Endothelial cell of hepatic sinusoid (primary cell): ENCODE data around the gene DENND11.
"Not testable (repeated sequence)": the region's sequence is repeated elsewhere in the genome, so short reads cannot be mapped to it uniquely, and the experiment has no call there.

Experiments used
- in situ Hi-C: cut with HindIII; loops from 2 replicates; pipeline ENCODE4 v1.10.0; 2017; ENCODE audit warnings: low sequenced_read_pairs

Gene DENND11

DNA sequence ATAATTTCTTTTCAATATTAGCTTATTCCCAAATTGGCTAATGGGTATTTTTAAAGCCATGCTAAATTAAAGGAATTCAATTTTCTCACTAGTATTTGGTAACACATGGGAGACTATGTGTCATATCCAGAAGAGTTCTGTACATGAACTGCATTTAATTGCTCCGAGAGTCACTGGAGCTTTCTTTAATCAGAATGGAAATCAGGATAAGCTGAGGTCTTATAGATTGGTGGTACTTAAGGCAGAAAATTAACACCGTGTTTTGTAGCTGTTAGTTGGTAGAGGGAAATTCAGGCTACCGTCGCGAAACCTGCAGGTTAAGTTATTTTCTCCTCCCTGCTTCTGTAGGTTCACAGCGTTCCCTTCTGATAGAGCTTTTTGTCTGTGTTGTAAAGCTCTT is 6.4 kb upstream of the DENND11 start, which contains the start of gene WEE2:
Gene WEE2 (plus strand): TSS at position 3 of the 400 bp plus-strand sequence. CDS start 406 bp downstream, outside the sequence.
- in situ Hi-C loops, result no loop called here

DNA sequence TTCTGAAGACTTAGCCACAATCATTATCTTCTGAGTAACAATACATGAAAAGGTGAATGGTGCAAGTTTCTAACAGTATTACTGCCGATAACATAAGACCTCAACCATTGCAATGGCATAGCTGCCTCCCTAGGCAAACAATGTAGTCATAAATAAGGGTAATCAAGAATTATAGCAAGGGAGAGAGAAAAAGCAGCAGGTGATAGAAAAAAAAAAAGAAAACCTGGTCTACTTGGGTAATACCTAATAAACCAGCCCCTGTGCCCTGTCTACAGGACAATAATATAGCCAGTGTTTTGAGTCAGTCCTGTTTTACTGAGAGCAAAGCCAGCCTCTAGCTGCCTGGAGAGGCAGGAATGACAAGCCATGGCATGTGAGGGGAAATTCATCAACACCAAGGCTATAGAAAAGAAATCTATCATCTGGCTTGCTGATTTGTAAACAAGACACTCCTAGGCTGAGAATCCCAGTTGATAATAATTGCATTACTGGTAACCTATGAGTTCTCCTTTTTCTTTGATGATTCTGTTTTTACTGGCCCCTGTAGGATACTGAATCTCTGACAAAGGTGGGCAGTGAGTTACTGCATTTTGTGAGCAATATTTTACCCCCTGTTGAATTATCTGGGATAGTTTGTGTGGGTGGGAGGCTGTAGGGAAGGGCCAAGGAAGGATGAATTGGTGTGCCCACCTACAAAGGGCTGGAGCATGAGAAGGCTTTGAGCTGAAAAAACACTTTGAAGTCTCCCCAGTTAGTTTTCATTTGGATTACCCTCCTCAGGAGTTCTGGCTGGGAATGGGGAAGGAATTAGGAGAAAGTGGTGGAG is 4.5 kb upstream of the DENND11 start:
- in situ Hi-C loops, result no loop called here

DNA sequence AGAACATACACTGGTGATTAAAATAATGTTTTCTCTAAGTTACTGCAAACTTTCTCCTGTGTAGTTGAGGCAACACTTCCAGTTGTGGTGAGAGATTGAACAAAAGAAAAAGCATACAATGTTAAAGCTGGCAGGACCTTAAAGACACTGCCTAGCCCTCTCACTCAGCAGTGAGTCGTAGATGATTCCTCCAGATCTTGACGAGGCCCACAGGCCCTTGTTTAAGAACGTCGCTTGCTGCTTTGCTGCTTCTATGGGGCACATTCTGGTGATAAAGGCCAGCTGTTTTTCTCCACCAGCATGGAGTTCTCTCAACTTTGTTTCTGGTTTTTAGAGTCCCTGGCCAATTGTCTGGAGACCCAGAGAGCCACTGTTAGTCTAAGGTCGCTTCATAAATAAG is 2.8 kb upstream of the DENND11 start:
- in situ Hi-C loops, result no loop called here

- in situ Hi-C loops, result no loop called here
Measured at GRCh38 chr7:141704112-141704511, 2.1 kb upstream of the DENND11 start.

DNA sequence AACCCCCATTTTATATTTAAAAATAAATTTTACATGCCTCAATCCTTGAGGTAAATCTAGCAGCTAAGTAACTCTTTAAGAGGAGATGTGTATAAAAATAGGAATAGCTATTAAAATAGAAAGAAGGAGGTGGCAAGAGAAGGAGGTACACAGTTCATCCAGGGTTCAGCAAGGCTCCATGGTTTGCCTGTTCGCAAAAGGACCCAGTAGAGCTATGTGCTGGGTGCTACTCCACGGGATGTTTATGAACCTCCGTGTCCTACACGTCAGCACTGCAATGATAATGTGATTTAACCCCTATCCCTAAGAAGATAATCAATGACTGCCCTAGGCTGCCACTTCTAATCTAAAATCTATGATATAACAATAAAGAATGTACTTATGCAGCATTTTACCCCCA is 926 bp upstream of the DENND11 start:
- in situ Hi-C loops, result no loop called here

DNA sequence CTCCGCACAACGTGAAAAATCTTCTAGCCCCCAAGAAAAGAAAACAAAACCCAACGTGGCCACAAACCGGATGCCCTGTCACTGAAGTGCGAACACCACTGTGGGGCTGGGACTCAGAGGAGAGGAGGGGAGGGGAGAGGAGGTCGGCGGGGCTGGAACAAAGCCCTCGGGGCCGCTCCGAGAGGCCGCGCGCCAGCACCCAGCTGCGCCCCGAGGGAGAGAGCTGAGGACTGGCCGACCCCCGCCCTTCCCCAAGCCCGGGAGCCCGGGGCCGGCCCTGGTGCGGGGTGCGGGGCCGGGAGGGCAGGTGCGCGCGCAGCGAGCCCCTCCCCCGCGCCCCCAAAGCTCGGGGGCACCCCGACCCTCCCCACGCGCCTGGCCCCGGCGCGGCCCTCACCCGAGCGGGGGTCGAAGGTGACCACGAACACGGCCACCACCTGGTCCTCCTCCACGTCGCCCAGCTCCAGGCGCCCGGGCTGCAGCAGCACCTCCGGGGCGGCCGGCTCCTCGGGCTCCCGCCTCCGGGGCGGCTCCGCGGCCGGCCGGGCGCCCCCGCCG is 398 bp downstream of the DENND11 start:
- in situ Hi-C loops, result no loop called here

GRCh38 chr7:141700848-141701371 is 1.1 kb downstream of the DENND11 start:
- in situ Hi-C loops, result no loop called here

- in situ Hi-C loops, result no loop called here
Measured at GRCh38 chr7:141700296-141700847, 1.6 kb downstream of the DENND11 start.

GRCh38 chr7:141699860-141700259 is 2.1 kb downstream of the DENND11 start:
- in situ Hi-C loops, result no loop called here

DNA sequence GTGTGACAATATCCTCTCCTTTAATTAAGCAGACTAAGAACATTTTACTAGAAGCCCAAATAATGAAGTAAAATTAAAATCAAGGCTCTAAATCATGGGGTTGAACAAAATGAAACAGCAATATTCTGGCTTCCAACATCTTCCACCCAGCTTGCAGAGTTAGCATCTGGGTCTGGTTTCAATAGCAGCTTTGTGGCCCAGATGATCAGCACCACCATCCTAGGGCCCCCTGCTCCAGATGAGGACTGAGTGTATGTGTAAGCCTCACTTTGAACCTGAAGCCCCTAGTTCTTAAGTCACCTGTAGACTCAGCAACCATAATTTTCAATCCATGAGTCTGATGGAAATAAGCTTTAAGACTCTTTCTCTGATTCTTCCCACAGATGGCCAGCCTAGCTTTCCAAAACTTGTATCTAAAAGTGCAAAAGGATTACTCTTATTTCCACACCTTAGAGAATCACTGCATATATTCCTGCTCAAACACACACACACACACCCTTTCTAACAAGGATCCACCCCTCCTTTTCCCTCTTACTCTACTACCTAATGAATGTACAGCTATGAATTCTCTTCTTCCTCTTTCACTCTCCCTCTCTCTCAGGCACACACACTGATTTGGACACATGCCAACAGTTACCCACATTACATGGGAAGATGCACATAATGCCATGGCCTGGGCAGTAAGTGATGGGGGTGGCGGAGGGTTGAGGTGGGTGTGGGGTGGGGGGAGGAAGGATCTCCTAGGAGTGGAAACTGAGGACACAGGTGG is 3.5 kb downstream of the DENND11 start:
- in situ Hi-C loops, result no loop called here

- in situ Hi-C loops, result no loop called here
Measured at GRCh38 chr7:141697211-141697871, 4.6 kb downstream of the DENND11 start.

GRCh38 chr7:141696348-141696747 is 5.6 kb downstream of the DENND11 start:
- in situ Hi-C loops, result no loop called here

- in situ Hi-C loops, result no loop called here
Measured at GRCh38 chr7:141695803-141696289, 6.1 kb downstream of the DENND11 start.

GRCh38 chr7:141693082-141693481 is 8.9 kb downstream of the DENND11 start:
- in situ Hi-C loops, result no loop called here

DNA sequence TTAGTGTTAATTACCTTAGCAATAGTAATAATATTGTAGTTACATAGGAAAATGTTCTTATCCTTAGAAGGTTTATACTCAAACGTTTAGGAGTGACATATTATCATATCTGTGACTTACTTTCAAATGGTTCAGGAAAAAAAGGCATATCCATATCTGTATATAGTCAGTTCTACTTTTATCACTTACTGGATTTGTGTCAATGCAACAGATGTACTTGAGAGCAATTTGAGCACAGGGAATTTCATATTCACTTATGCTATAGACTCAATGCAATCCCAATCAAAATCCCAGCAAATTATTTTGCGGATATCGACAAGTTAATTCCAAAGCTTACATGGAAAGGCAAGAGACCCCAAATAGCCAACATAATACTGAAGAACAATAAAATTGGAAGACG is 10.0 kb downstream of the DENND11 start:
- in situ Hi-C loops, result no loop called here

DNA sequence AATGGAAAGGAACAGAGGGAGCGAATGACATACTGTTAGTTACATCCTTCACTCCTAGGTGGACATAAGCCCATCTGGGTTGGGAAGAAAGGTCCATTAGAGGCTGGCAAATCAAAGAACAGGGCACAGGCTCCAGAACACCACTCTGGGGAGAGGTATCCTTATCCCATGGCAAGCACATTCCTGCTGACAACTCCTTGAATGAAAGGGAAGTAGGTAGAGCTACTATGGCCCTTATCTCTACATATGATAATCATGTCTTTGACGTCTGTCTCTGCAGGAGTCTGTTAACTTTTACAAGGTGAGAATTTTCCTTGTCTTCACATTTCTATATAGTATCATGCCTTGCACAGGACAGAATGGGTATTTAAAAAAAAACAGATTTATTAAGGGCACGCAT is 10.4 kb downstream of the DENND11 start:
- in situ Hi-C loops, result no loop called here

- in situ Hi-C loops, result not testable (repeated sequence)
Measured at GRCh38 chr7:141689072-141689825, 12.7 kb downstream of the DENND11 start.

GRCh38 chr7:141688043-141688442 is 13.9 kb downstream of the DENND11 start:
- in situ Hi-C loops, result no loop called here

DNA sequence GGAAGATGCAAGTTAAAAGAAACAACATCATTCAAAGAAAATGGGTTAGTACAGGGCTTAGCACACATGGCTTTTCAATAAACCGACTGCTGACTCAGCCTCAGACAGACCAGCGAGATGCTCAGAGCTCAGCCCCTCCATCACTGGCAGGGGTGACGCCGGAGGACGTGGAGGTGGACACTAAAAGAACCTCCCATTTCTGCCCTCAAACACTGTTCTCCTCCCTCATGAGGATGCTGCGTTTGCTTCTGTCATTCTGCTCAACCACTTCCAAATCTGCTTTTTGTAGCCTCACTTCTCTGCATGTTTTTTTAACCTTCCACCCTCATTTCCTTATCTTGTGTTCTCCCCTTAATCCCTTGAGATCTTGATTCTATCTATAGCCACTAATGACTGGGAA is 15.3 kb downstream of the DENND11 start:
- in situ Hi-C loops, result no loop called here

DNA sequence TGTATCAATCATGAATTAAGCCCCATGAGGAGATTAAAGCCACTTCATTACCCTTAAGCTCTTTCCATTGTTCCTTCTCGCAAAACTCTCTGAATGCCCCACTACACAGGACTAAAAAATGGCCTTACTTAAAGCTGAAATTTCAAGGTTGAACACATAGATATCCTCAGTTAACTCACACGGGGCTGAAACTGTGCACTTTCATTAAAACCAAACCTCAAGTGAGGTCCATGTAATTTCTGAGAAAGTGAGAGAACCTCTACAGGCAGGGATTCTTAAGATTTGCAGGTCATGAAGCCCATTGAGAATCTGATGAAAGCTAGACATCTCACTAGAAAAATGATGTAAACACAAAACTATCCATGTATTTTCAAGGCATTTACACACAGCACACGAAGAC is 15.9 kb downstream of the DENND11 start:
- in situ Hi-C loops, result no loop called here
